Measurements from ENCODE around the gene GNB1L.

- TF ChIP-seq CTCF (IDR thresholded peaks at IDR 0.05) (no peak), POLR2A (IDR thresholded peaks at IDR 0.05) (no peak), POLR2AphosphoS5 (IDR thresholded peaks at IDR 0.05) (no peak)
These were observed 111.6 kb downstream of the GNB1L start for GRCh38 chr22:19743081-19743480.

All from prostate gland (tissue), 2 donors.